Astrocyte (in vitro differentiated cells and primary cell): Measurements from ENCODE around the gene DAPK3. TPM values are rescaled to one million over a fixed set of nuclear protein-coding genes. Genes with fewer than 3 reads are reported as not detected.
"Not testable (repeated sequence)": the region's sequence is repeated elsewhere in the genome, so short reads cannot be mapped to it uniquely, and the experiment has no call there.

ENCODE experiments used
- DNase-seq: peaks from one replicate; pipeline ENCODE4 v3.0.0-alpha.2; 2010; ENCODE audit warnings: low read depth
- FAIRE-seq: peaks from 2 replicates; lab custom pipeline; 2011; peaks lifted over from hg19 to GRCh38; lab: Jason Lieb, UNC
- H2AFZ ChIP-seq: 2 replicates; pipeline ENCODE4 v1.6.0; 2012; ENCODE audit warnings: low read depth, low read length, inconsistent platforms
- H3K27ac ChIP-seq: 2 replicates; pipeline ENCODE4 v1.5.1; 2011; ENCODE audit warnings: low read depth, low read length, inconsistent platforms
- H3K27me3 ChIP-seq: 2 replicates; pipeline ENCODE4 v1.6.0; 2011; ENCODE audit warnings: low read length, inconsistent platforms; ENCODE audit not compliant: insufficient read depth
- H3K36me3 ChIP-seq: 2 replicates; pipeline ENCODE4 v1.5.1; 2011; ENCODE audit warnings: low read length, inconsistent platforms; ENCODE audit not compliant: insufficient read depth
- H3K4me1 ChIP-seq: 2 replicates; pipeline ENCODE4 v1.5.1; 2011; ENCODE audit warnings: low read length, inconsistent platforms; ENCODE audit not compliant: insufficient read depth
- H3K4me2 ChIP-seq: 2 replicates; pipeline ENCODE4 v1.6.0; 2012; ENCODE audit warnings: low read length, inconsistent platforms
- H3K4me3 ChIP-seq: 2 replicates; pipeline ENCODE4 v1.5.1; 2011; ENCODE audit warnings: low read depth, mild to moderate bottlenecking, low read length, inconsistent platforms; ENCODE audit not compliant: insufficient read depth
- H3K79me2 ChIP-seq: 2 replicates; pipeline ENCODE4 v1.6.0; 2012; ENCODE audit warnings: mild to moderate bottlenecking, low read length, inconsistent platforms; ENCODE audit not compliant: insufficient read depth
- H3K9ac ChIP-seq: 2 replicates; pipeline ENCODE4 v1.6.0; 2012; ENCODE audit warnings: mild to moderate bottlenecking, low read length, inconsistent platforms
- H3K9me3 ChIP-seq: 2 replicates; pipeline ENCODE4 v1.5.1; 2012; ENCODE audit warnings: low read depth, mild to moderate bottlenecking, low read length, inconsistent platforms; ENCODE audit not compliant: insufficient read depth
- H4K20me1 ChIP-seq: 2 replicates; pipeline ENCODE4 v1.6.0; 2012; ENCODE audit warnings: low read length, inconsistent platforms; ENCODE audit not compliant: insufficient read depth
- H3K27ac Mint-ChIP-seq: one replicate; pipeline ENCODE4 v1.8.0; 2021; ENCODE audit warnings: mild to moderate bottlenecking, mixed read lengths; ENCODE audit not compliant: unreplicated experiment
- H3K27me3 Mint-ChIP-seq: one replicate; pipeline ENCODE4 v1.8.0; 2021; ENCODE audit warnings: low read depth, mixed read lengths; ENCODE audit not compliant: unreplicated experiment
- H3K36me3 Mint-ChIP-seq: one replicate; pipeline ENCODE4 v1.8.0; 2021; ENCODE audit warnings: low read depth, mixed read lengths; ENCODE audit not compliant: unreplicated experiment
- H3K4me1 Mint-ChIP-seq: one replicate; pipeline ENCODE4 v1.8.0; 2021; ENCODE audit warnings: low read depth, mixed read lengths; ENCODE audit not compliant: unreplicated experiment
- H3K4me3 Mint-ChIP-seq: one replicate; pipeline ENCODE4 v1.8.0; 2021; ENCODE audit warnings: mild to moderate bottlenecking, moderate library complexity, mixed read lengths; ENCODE audit not compliant: unreplicated experiment
- H3K9me3 Mint-ChIP-seq: one replicate; pipeline ENCODE4 v1.8.0; 2021; ENCODE audit warnings: mild to moderate bottlenecking, mixed read lengths; ENCODE audit not compliant: unreplicated experiment
- CTCF ChIP-seq: IDR thresholded peaks from 2 replicates; pipeline ENCODE4 v1.5.1; 2011; ENCODE audit warnings: low read depth, mild to moderate bottlenecking, inconsistent platforms, low read length, moderate library complexity; ENCODE audit not compliant: insufficient read depth
- EZH2 ChIP-seq: IDR thresholded peaks from 2 replicates; pipeline ENCODE4 v1.6.1; 2012; ENCODE audit warnings: mild to moderate bottlenecking, low read length, inconsistent platforms; ENCODE audit not compliant: insufficient read depth
- total RNA-seq: library from RNA; stranded (reverse); gene quantifications from 2 replicates; pipeline ENCODE4 v1.2.1, GENCODE V29; 2021

Gene DAPK3
- total RNA-seq, 1 donor from 2014 or later = 264 TPM

- no peaks in the 10 kb centered on the region for H3K9me3 ChIP-seq
- Mint-ChIP-seq H3K27ac (no peak overlapping the region), H3K27me3 (peaks cover 1% of the 10 kb centered on the region), H3K4me1 (peaks cover 6% of the 10 kb centered on the region), H3K9me3 (no peaks in the 10 kb centered on the region), H3K4me3 (no peak overlapping the region), H3K36me3 (peaks cover 8% of the 10 kb centered on the region)
- no peak overlapping the region for H3K4me3 ChIP-seq
- DNase-seq = no peak
- H3K27me3 ChIP-seq = no peaks in the 10 kb centered on the region
- no peaks in the 10 kb centered on the region for H3K36me3 ChIP-seq
- no peak overlapping the region for H3K27ac ChIP-seq
- no peak for FAIRE-seq
- H3K79me2 ChIP-seq = no peaks in the 10 kb centered on the region
- peaks cover 37% of the 10 kb centered on the region for H4K20me1 ChIP-seq
- H3K4me2 ChIP-seq = no peak overlapping the region
- H3K9ac ChIP-seq = no peak overlapping the region
- peaks cover 3% of the 10 kb centered on the region for H3K4me1 ChIP-seq
- H2AFZ ChIP-seq = no peak overlapping the region
- TF ChIP-seq EZH2 (no peak), CTCF (no peak)
Observed at GRCh38 chr19:3949997-3950859, 20.7 kb downstream of the DAPK3 start.

- Histone ChIP-seq H3K36me3 (no peaks in the 10 kb centered on the region), H3K4me1 (peaks cover 3% of the 10 kb centered on the region), H3K4me3 (no peak overlapping the region), H3K79me2 (no peaks in the 10 kb centered on the region), H3K27me3 (no peaks in the 10 kb centered on the region), H3K4me2 (no peak overlapping the region), H3K9ac (no peak overlapping the region), H3K27ac (no peak overlapping the region), H3K9me3 (no peaks in the 10 kb centered on the region), H4K20me1 (peaks cover 28% of the 10 kb centered on the region), H2AFZ (no peak overlapping the region)
- Mint-ChIP-seq H3K27ac (no peak overlapping the region), H3K4me3 (no peak overlapping the region), H3K36me3 (peaks cover 8% of the 10 kb centered on the region), H3K27me3 (peaks cover 1% of the 10 kb centered on the region), H3K4me1 (peaks cover 6% of the 10 kb centered on the region), H3K9me3 (peaks cover under 1% of the 10 kb centered on the region)
- no peak for FAIRE-seq
- TF ChIP-seq EZH2 (no peak), CTCF (no peak)
- no peak for DNase-seq
Observed at GRCh38 chr19:3949294-3949693, 21.6 kb downstream of the DAPK3 start.

GRCh38 chr19:3947316-3947933 is 23.5 kb downstream of the DAPK3 start:
- not testable (repeated sequence) for H3K4me2 ChIP-seq, H3K4me3 Mint-ChIP-seq, H3K4me1 Mint-ChIP-seq, H3K36me3 Mint-ChIP-seq, H3K27me3 Mint-ChIP-seq, FAIRE-seq, DNase-seq, H2AFZ ChIP-seq, H3K4me1 ChIP-seq, H3K9me3 Mint-ChIP-seq, H3K4me3 ChIP-seq, H3K27ac Mint-ChIP-seq, H3K9ac ChIP-seq, H3K27me3 ChIP-seq, H3K9me3 ChIP-seq, H3K27ac ChIP-seq, H3K79me2 ChIP-seq, H3K36me3 ChIP-seq
- H4K20me1 ChIP-seq = peaks cover 11% of the 10 kb centered on the region
